NCI-H2171 treated with DMSO at 0.1 percent for 48 hours (cell line): ENCODE data around the gene MAP7.
"Not testable (repeated sequence)": the region's sequence is repeated elsewhere in the genome, so short reads cannot be mapped to it uniquely, and the experiment has no call there.

Experiments
- DNase-seq: peaks from one replicate; lab custom pipeline; 2025; lab: John Stamatoyannopoulos, UW

The MAP7 gene

DNA sequence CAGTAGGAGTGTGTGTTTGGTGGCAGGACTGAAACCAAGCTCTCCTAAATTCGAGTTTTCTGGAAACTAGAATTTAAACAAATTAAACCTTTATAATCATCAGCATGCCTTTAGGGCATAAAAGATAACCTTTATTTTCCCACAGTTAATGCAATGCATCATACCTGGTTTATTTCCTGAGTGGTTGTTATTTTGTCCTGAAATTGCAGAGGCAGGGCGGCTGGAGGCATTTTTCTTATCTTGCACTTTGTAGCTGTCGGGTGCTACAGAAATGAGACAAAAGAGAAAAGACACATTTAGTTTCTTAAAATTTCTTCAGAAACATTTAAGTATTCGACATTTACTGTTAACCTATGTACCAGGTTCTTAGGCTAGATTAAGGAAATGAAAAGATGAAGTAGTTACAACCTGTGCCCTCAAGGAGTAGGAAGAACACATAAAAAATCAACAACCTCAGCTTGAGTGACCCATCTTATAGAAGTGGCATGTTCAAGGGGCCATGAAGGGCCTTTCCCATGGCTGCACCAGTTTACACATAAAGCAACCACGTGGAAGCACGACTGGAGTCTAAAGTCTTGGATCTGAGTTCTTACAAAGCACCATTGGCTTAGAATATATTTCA is 128.6 kb downstream of the MAP7 start:
- DNase-seq: no peak

- DNase-seq: no peak
Measured at GRCh38 chr6:136420853-136421252, 129.4 kb downstream of the MAP7 start.

DNA sequence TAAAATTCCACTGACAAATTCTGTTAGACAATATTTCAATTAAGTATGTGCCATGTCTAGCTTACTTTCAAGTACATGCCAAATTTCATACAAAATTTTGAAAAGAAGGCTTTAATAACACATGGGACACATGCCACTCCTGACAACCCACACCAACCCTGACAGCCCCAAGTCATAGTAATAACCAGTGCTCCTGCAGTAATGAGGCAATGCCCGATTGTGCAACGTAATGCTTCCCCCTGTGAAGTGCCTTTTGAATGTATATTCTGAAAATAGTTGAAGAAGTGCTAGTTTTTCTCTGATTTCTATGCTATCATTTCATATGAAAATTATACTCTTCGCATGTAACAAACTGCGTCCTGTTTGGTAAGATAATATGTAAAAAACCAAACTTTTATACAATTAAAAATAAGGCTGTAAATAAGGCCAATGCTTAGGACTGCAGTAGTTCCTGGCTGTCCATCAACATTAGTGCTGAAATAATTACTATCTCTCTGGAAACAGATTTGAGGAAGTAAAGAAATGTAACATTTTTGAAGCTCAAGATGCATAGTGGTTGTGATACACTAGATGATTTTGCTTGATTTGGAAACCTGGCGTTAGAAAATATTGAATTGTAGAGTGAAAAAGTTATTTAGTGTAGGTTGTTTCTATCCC is 134.7 kb downstream of the MAP7 start:
- no peak for DNase-seq

DNA sequence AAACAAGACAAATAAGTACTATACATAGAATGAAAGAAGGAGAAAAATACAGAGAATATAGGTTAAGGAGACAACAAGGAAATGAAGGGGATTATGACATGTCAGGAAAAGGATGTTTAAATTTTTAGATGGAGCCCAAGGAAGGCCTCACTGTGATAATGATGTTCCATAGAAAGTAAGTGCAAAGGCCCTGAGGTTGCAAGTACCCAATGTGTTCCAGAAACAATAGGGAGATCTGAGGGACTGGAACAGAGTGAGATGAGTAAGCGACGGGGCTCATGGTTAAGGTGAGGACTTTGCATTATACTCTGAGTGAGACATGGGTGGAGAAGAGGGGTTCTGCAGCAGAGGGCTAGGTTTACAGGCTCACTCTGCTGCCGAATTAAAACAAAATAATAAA is 137.8 kb downstream of the MAP7 start:
- DNase-seq: no peak

DNA sequence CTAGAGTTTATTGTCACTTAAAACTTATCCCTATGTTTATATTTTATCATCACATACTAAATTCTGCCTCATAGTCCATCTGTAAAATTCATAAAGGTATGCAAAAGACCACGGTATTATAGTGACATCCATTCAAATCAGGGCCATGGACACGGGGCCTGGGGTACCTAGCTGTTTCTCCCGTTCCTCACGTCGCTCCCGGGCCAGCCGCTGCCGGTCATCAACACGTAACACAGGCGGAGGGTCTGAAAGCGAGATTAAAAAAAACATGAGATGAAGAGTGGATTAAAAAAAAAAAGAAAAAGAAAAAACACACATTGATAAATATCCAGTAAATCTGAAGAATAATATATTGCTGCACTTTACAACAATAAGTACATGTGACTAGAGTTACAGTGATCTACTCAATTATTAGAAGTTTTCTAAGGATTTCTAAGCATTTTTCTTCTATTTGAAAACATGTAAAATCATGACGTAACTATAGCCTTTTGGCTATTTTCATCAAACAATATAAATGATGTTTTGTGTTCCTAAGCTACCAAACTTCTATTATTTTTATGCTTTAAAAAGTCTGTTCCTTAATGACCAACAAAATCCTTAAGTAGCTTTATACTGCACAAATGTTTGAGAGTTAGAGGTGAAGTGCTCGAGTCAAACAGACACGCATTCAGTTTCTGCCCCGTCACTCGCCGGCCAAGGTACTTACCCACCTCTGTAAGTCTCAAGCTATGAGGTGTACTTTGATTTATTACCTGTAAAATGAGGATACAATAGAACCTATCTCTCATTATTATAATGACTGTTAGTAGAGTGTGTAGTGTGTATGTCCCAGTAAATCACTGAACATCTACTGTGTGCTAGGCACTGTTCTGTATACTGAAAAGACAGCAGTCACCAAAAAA is 138.5 kb downstream of the MAP7 start:
- DNase-seq: no peak

DNA sequence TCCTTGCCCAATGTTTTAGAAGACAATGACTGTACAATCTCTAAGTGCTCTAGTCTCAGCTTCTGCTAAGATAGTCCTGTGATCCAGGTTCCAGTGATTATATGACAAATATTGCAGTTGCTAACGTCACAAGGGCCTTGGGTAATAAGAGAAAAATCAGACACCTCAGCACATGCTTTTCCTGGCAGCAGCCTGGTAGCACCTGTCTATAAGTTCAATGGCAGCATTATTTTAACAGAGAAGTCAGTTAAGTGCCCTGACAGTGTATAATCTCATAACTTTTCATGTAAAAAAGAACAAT is 139.2 kb downstream of the MAP7 start:
- DNase-seq: no peak

DNA sequence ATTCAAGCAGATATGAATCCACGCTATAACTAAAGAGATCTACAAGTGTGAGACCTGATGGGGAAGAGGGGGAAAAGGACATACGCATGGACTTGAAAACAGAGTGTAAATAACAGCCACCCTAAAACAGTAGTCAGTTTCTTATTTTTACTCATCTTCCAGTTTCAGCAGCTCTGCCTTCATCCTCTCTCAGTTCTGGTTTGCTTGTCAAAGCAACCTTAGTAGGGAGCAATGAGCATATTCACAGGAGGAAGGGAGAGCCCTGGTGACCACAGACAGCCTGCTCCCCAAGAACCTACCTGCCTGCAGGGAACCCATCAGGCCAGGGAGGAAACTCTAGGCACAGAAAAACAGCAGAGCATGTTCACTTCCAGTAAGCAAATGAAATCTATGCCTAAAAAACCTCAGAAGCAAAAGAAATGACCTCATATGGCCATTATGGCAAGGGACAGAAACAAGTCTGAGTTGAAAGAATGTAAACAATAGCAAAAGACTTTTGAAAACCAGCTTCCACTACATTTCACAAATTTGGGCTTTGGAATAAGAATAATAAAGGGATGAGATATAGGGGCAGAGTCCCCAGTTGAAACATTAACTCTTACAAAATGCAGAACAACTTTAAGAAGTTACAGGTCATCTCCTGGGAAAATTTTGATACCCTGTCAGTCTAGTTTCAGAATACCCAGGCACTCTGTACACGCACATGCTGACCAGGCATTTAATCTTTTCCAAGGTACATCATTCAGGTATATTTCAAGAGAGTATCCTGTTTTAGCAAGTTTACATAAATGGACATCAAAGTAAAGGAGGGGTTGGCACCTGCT is 139.8 kb downstream of the MAP7 start:
- no peak for DNase-seq

DNA sequence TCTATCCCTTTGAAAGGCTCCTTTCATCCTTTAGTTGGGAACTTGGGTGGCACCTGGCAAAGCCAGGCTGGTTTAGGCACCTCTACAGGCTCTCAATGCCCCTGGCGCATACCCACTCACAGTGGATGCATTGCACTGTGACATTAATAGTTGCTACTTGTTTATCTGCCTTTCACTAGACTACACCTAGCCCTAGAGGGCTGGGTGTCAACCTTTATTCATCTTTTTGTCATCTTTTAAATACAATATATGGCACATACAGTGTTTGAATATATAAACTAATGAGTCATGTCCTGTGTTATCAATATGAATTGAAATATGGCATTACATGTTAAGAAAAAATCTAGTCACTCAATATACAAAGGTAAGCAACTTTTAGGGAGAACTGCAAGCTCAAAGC is 140.6 kb downstream of the MAP7 start:
- DNase-seq: no peak

DNA sequence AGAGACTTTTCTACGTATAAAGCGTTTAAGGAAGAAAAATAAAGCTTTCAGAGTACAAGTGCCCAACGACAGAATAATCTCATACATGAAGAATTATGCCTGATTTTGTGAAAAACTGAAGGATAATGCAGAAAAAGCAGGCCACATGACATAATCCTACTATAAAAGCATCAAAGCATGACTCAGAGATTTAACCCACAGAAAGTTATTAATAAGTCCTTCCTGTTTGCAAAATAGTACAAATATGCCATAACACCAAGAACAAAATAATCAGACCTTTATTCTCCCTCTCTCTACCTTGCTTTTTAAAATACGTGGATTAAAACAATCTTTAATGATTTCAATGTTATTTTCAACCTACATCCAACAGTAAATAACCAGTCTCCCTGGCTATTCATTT is 142.0 kb downstream of the MAP7 start:
- no peak for DNase-seq

DNA sequence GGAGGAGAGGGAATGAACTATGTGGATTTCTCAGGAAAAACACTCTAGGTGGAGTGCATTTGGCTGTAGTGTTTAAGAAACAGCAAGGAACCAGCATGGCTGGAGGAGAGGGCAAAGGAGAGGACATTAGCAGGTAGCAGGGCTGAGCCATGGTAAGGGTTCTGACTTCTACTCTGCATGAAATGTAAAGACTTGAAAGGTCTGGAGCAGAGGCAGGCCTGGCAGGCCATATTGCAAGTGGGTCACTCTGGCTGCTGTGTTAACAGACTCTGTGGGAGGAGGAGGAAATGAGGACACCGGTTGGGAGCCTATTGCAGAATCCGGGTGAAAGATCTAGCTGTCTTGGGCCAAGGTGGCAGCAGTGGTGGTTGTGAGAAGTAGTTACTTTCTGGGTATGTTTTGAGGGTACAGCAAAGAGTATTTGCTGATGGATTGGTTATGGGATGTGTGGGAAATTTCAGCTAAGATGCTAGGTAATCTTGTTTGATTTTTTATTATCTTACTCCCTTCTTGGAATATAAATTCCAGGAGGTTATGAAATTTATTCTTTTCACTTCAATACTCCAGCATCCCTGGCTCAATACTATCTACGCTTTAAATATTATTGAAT is 144.7 kb downstream of the MAP7 start:
- no peak for DNase-seq

- no peak for DNase-seq
Measured at GRCh38 chr6:136404627-136405419, 145.4 kb downstream of the MAP7 start.

DNA sequence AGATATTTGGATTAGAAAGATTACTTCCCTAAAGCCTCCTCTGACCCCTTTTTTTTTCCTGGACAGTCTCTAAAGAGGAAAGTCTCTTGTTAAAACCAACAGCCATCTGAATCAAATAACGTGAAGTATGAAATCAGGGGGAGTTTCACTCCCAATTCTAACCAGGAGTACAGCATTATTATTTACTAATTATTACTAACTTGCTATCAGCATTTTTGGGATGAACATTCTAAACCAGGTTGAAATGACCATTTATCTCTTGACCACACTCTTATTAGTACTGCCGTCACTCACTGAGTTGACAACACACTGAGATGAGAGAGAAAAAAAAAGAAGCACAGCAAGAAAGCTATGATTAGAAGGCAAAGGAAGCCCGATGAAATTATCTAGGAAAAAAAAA is 146.2 kb downstream of the MAP7 start:
- no peak for DNase-seq

DNA sequence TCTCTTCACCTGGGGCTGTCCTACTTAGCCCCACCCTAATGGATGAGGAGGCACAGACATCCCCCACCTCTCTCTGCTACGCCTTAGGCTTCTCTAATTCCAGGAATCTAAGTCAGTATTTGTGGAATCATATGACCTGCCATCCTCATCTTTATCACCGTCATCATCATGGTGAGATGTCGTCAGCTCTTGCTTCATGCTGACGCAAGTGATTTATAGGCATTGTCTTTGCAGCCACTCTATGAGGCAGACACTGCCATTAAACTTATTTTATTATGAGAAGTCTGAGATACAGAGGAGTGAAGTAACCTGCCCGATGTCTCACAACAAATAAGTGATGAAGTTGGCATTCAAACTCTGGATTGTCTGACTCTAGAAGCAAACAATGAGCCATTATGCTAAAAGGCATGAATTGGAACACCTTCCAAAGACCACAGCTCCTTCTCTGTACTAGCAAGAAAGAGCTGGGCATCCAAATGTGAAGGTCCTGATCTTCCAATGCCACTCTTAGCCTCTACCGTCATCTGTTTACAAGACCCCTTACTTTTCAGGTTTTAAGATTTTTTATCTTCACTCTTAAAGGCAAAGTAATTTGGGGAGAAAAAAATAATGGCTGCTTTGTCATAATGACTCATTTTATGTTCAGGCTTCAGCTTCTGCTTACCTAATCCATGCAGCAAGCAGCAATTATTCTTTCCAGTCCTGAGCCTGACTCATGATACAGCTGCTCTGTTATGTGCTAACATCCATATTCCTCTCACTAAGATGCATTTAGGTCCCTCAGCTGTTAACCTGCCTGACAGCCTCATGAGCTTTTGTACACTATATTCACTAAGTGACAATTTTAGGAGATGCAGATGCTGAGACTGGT is 146.9 kb downstream of the MAP7 start:
- DNase-seq: no peak

DNA sequence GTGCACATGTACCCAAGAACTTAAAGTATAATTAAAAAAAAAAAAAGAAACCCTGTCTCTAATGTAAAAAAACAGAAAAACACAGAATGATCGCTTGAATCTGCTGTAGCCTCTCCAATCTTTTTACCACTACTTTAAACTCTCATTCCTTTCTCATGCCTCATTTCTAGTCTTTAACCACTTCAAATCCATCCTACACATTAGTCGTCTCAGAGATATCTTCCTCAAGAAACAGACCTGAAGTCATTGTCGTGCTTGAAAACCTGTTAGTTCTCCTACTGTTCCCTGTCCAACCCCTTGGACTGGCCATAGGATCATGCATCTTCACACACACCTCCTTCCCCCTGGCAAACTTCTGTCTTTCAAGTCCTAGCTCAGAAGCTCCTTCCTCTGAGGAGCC is 148.5 kb downstream of the MAP7 start:
- no peak for DNase-seq

- DNase-seq: not testable (repeated sequence)
Measured at GRCh38 chr6:136401236-136401635, 149.0 kb downstream of the MAP7 start.

GRCh38 chr6:136398453-136398852 is 151.8 kb downstream of the MAP7 start:
- no peak for DNase-seq

- no peak for DNase-seq
Measured at GRCh38 chr6:136396908-136397307, 153.3 kb downstream of the MAP7 start.

DNA sequence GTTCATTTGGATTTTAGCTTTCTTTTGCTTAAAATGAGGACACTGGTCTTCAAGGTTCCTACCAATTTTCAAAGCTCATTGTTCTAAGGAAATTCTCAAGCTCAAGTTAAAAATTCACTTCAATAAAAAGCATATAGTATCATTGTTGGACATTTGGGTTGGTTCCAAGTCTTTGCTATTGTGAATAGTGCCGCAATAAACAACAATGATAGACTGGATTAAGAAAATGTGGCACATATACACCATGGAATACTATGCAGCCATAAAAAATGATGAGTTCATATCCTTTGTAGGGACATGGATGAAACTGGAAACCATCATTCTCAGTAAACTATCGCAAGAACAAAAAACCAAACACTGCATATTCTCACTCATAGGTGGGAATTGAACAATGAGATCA is 159.3 kb downstream of the MAP7 start:
- not testable (repeated sequence) for DNase-seq

DNA sequence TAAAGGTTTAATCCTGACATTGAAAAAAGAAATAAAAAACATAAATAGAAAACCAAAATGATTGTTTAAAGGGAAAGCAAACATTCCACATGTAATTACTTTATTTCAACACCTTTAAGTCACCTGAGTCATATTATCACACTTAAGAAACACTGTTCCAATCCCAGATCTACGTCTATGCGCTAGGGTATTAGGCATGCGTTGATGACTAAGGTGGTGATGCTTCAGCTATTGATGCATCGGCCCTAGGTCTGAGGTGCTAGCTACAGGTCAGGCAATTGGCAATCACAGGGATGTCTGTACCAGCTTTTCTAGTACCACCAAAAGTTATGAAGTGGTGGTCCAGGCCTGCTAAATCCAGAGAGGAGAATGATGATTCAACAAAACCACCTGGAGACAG is 162.9 kb downstream of the MAP7 start:
- DNase-seq: no peak

GRCh38 chr6:136383268-136383937 is 166.8 kb downstream of the MAP7 start:
- DNase-seq: no peak
